T-helper 1 cell treated with Interleukin-12 subunit alpha and Interleukin-12 subunit beta and Interleukin-4 antibody, amounts not matched to agents 30 ng/mL and 1 ng/mL, for 36 hours (primary cell): ENCODE results near the gene LILRB5. TPM values are rescaled to one million over a fixed set of nuclear protein-coding genes. Genes with fewer than 3 reads are reported as not detected.
"Not testable (repeated sequence)": the region's sequence is repeated elsewhere in the genome, so short reads cannot be mapped to it uniquely, and the experiment has no call there.

Experiments used
- intact Hi-C: fragments of 100-400 bp; cut with micrococcal nuclease; formaldehyde crosslinking; loops from one replicate; pipeline ENCODE4 v1.15.1; 2024
- total RNA-seq: library from RNA; stranded (reverse); gene quantifications from 2 replicates; pipeline ENCODE4 v1.2.3, GENCODE V29; 2022

LILRB5 gene
- total RNA-seq, 1 donor from 2014 or later: not detected

- intact Hi-C loops: not testable (repeated sequence)
Observed at GRCh38 chr19:54243809-54244208, 13.3 kb downstream of the LILRB5 start.

GRCh38 chr19:54242646-54243045, 14.4 kb downstream of the LILRB5 start, which contains the start of gene LILRA6:
TSS of gene LILRA6 (minus strand) at chr19:54242790.
- intact Hi-C loops: not testable (repeated sequence)

GRCh38 chr19:54242234-54242633, 14.8 kb downstream of the LILRB5 start:
- intact Hi-C loops: not testable (repeated sequence)

- intact Hi-C loops: loop anchor here (2.0 kb wide), 1 partner anchor 18 kb away; the partner anchor contains the start of gene LILRB3
Observed at GRCh38 chr19:54240372-54241336, 16.4 kb downstream of the LILRB5 start.

- intact Hi-C loops: loop anchor here (2.0 kb wide), 1 partner anchor 17 kb away; the partner anchor contains the start of gene LILRB3
Observed at GRCh38 chr19:54239491-54240371, 17.3 kb downstream of the LILRB5 start.

GRCh38 chr19:54233941-54234340, 23.1 kb downstream of the LILRB5 start:
- intact Hi-C loops: no loop called here

GRCh38 chr19:54231077-54231931, 25.8 kb downstream of the LILRB5 start:
- intact Hi-C loops: loop anchor here (1.0 to 2.0 kb wide), 3 partner anchors 21 to 63 kb away; partner anchors contain the start of gene RPS9

- intact Hi-C loops: loop anchor here (2.0 kb wide), 1 partner anchor 19 kb away; no protein-coding TSS in a partner anchor
Observed at GRCh38 chr19:54230031-54230430, 27.0 kb downstream of the LILRB5 start.

- intact Hi-C loops: no loop called here
Observed at GRCh38 chr19:54229146-54229545, 27.9 kb downstream of the LILRB5 start.

- intact Hi-C loops: not testable (repeated sequence)
Observed at GRCh38 chr19:54224619-54225018, 32.5 kb downstream of the LILRB5 start.

GRCh38 chr19:54223937-54224281, 33.2 kb downstream of the LILRB5 start:
- intact Hi-C loops: loop anchor here (2.0 kb wide), 1 partner anchor 17 kb away; no protein-coding TSS in a partner anchor

GRCh38 chr19:54223277-54223936, 33.7 kb downstream of the LILRB5 start:
- intact Hi-C loops: loop anchor here (2.0 kb wide), 1 partner anchor 17 kb away; no protein-coding TSS in a partner anchor

GRCh38 chr19:54222474-54223276, 34.4 kb downstream of the LILRB5 start, which contains the start of gene LILRB3:
TSS of gene LILRB3 (minus strand) at chr19:54223007. CDS start at chr19:54222976, 31 bp downstream.
- intact Hi-C loops: loop anchor here (2.0 kb wide), 1 partner anchor 18 kb away; no protein-coding TSS in a partner anchor

- intact Hi-C loops: loop anchor here (2.0 kb wide), 1 partner anchor 19 kb away; no protein-coding TSS in a partner anchor
Observed at GRCh38 chr19:54221947-54222346, 35.1 kb downstream of the LILRB5 start.

GRCh38 chr19:54219702-54220101, 37.4 kb downstream of the LILRB5 start:
- intact Hi-C loops: not testable (repeated sequence)

GRCh38 chr19:54218960-54219661, 38.0 kb downstream of the LILRB5 start:
- intact Hi-C loops: no loop called here

GRCh38 chr19:54218259-54218658, 38.8 kb downstream of the LILRB5 start:
- intact Hi-C loops: no loop called here
